Muscle layer of duodenum (tissue), 2 donors: ENCODE measurements around the gene ANKRD60.

Experiments used
- H3K27ac ChIP-seq: one replicate; pipeline ENCODE4 v1.7.0; 2013; ENCODE audit warnings: mild to moderate bottlenecking, low read length
- H3K27me3 ChIP-seq: one replicate; pipeline ENCODE4 v1.7.0; 2013; ENCODE audit warnings: low read depth, mild to moderate bottlenecking, control low read depth, low read length
- H3K36me3 ChIP-seq, 2 donors: one replicate each; pipeline ENCODE4 v1.7.0; 2013; ENCODE audit warnings: low read length in 2 of 2, control low read depth in 1 of 2, mild to moderate bottlenecking in 1 of 2; ENCODE audit not compliant: insufficient read depth in 2 of 2, control insufficient read depth in 1 of 2
- H3K4me1 ChIP-seq, 2 donors: one replicate each; pipeline ENCODE4 v1.7.0; 2013; ENCODE audit warnings: low read length in 2 of 2, mild to moderate bottlenecking in 2 of 2, control low read depth in 1 of 2, moderate library complexity in 1 of 2; ENCODE audit not compliant: insufficient read depth in 2 of 2, control insufficient read depth in 1 of 2
- H3K4me3 ChIP-seq, 2 donors: one replicate each; pipeline ENCODE4 v1.7.0; 2013; ENCODE audit warnings: low read length in 2 of 2, low read depth in 1 of 2, mild to moderate bottlenecking in 1 of 2
- H3K9me3 ChIP-seq, 2 donors: one replicate each; pipeline ENCODE4 v1.7.0; 2013; ENCODE audit warnings: low read length in 2 of 2, control low read depth in 1 of 2, mild to moderate bottlenecking in 1 of 2; ENCODE audit not compliant: control insufficient read depth in 1 of 2
- donor health status: healthy.

Gene ANKRD60

DNA sequence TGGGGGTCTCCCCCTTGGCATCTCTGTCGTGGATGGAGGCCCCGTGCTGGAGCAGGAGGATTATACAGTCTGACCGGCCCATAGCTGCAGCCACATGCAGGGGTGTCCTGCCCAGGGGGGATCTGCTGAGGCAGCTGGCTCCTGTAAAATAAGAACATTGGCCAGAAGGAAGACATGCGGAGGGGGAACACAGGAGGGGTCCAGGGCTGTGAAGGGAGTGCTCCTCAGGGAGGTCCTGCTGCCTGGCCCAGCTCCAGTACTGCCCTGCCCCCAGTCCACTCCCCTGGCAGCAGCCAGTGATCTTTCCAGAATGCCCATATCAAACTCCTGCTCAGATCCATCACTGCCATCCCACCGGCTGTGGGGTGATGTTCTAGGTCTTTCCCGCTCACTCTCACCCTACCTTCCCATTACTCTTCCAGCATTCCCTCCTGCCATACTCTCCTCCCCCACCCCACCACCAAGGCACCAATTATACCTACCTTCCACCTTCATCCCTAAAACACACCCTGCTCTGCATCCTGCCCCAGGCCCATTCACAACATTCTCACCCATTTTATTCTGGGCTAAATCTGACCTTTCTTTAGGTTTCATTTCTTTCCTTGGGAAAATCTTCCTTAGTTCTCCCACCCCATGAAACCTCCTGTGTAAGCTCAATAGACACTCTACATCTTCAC lies 9.7 kb downstream of the ANKRD60 start:
- peaks cover 18% of the 10 kb centered on the region for H3K27me3 ChIP-seq
- no peak overlapping the region for H3K27ac ChIP-seq
- peaks cover 8 to 11% of the 10 kb centered on the region in 2 donors for H3K9me3 ChIP-seq

GRCh38 chr20:58216334-58216733 lies 12.1 kb downstream of the ANKRD60 start:
- no peaks in the 10 kb centered on the region for H3K36me3 ChIP-seq
- H3K27me3 ChIP-seq, result peaks cover 11% of the 10 kb centered on the region
- H3K9me3 ChIP-seq, result peaks cover 8 to 11% of the 10 kb centered on the region in 2 donors

More for the DNA sequence above, 9.7 kb downstream of the ANKRD60 start:
- no peaks in the 10 kb centered on the region for H3K36me3 ChIP-seq
- no peak overlapping the region for H3K4me3 ChIP-seq
- no peaks in the 10 kb centered on the region for H3K4me1 ChIP-seq

GRCh38 chr20:58215116-58215515 lies 13.3 kb downstream of the ANKRD60 start:
- Histone ChIP-seq H3K4me1 (no peaks in the 10 kb centered on the region), H3K27ac (no peak overlapping the region), H3K36me3 (no peaks in the 10 kb centered on the region)

More at GRCh38 chr20:58216334-58216733, 12.1 kb downstream of the ANKRD60 start:
- Histone ChIP-seq H3K27ac (no peak overlapping the region), H3K4me3 (no peak overlapping the region), H3K4me1 (no peaks in the 10 kb centered on the region)

DNA sequence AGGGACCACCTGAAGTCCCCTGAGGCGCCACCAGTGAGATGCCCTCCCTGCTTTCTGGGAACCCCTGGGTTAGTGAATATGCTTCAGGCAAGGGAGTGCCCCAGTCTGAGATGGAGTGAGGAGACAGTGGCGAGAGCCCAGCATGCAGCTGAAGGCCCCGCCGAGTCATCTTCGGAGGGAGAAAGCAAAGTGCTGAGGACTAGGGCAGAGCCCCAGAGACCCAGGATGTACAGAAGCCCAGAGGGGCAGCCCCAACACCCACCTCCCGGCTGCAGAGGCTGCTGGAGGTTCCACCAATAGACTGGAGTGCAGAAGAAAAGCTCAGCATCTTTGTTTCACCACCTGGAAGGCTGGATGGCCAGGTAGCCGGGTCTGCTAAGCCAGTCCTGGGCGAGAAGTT lies 14.1 kb downstream of the ANKRD60 start:
- Histone ChIP-seq H3K4me1 (no peaks in the 10 kb centered on the region), H3K27ac (no peak overlapping the region), H3K9me3 (peaks cover 6 to 9% of the 10 kb centered on the region in 2 donors), H3K27me3 (no peaks in the 10 kb centered on the region), H3K4me3 (no peak overlapping the region), H3K36me3 (no peaks in the 10 kb centered on the region)

More at GRCh38 chr20:58215116-58215515, 13.3 kb downstream of the ANKRD60 start:
- peaks cover 5% of the 10 kb centered on the region for H3K27me3 ChIP-seq
- H3K4me3 ChIP-seq, result no peak overlapping the region
- peaks cover 8 to 11% of the 10 kb centered on the region in 2 donors for H3K9me3 ChIP-seq

DNA sequence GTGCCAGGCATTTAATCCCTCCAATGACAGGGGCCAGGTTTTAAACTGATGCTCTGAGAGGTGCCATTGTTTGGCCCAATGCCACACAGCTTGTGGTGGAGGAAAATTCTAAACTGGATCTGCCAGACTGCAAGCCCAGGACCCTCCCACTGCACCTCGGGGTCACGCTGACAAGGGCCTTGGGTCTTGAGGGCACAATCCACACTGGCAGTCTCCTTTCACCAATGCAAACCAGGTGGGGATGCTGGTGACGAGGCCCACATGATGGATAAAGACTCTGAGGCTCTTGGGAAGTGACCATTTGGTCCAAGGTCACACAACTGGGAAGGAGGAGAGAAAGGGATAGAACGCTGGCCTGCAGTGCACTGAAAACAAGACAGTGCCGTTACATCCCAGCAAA lies 14.7 kb downstream of the ANKRD60 start:
- H3K9me3 ChIP-seq, result peaks cover 0 to 3% of the 10 kb centered on the region in 2 donors
- no peak overlapping the region for H3K27ac ChIP-seq
- H3K4me3 ChIP-seq, result no peak overlapping the region
- no peaks in the 10 kb centered on the region for H3K36me3 ChIP-seq
- H3K4me1 ChIP-seq, result no peaks in the 10 kb centered on the region
- no peaks in the 10 kb centered on the region for H3K27me3 ChIP-seq

DNA sequence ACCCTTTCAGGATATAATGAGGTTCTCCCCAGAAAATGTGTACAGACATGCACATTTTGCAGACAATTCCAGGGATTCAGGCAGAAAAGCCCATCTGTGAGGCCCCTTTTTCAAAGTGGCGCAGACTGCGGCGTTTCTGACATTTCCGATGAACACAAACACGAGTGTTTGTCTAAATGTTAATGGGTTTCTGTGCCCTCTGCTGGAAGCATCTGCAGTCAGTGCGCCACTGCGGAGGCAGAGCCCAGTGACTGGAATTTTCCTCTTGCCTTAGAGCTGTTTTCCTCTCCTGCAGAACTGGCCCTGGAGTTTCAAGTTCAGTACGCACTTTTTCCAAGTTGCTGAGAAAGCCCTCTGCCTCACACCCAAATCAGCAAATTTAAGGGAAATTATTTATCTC lies 15.3 kb downstream of the ANKRD60 start:
- Histone ChIP-seq H3K27ac (no peak overlapping the region), H3K9me3 (no peaks in the 10 kb centered on the region), H3K4me3 (no peak overlapping the region), H3K27me3 (no peaks in the 10 kb centered on the region), H3K4me1 (no peaks in the 10 kb centered on the region), H3K36me3 (no peaks in the 10 kb centered on the region)

GRCh38 chr20:58212636-58213035 lies 15.8 kb downstream of the ANKRD60 start:
- H3K4me1 ChIP-seq, result no peaks in the 10 kb centered on the region
- H3K27ac ChIP-seq, result no peak overlapping the region
- no peaks in the 10 kb centered on the region for H3K36me3 ChIP-seq
- no peaks in the 10 kb centered on the region for H3K27me3 ChIP-seq
- H3K9me3 ChIP-seq, result no peaks in the 10 kb centered on the region
- H3K4me3 ChIP-seq, result no peak overlapping the region

DNA sequence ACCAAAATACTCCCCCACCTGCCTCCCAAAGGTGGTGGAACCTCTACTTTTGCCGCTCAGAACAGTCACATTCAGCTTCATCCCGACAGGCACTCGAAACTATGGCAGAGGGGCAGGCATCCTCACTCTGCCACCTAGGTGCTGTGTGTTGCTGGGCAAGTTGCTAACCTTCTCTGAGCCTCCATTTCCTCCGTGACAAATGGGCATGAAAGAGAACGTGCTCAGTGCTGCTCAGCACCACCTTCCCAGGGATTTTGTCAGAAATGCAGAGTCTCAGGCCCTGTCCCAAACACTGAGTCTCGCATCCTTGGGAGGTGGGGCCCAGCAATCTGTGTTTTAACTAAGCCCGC lies 18.1 kb downstream of the ANKRD60 start:
- H3K4me3 ChIP-seq, result no peak overlapping the region
- H3K27ac ChIP-seq, result no peak overlapping the region
- no peaks in the 10 kb centered on the region for H3K9me3 ChIP-seq
- no peaks in the 10 kb centered on the region for H3K27me3 ChIP-seq
- no peaks in the 10 kb centered on the region for H3K4me1 ChIP-seq
- no peaks in the 10 kb centered on the region for H3K36me3 ChIP-seq

DNA sequence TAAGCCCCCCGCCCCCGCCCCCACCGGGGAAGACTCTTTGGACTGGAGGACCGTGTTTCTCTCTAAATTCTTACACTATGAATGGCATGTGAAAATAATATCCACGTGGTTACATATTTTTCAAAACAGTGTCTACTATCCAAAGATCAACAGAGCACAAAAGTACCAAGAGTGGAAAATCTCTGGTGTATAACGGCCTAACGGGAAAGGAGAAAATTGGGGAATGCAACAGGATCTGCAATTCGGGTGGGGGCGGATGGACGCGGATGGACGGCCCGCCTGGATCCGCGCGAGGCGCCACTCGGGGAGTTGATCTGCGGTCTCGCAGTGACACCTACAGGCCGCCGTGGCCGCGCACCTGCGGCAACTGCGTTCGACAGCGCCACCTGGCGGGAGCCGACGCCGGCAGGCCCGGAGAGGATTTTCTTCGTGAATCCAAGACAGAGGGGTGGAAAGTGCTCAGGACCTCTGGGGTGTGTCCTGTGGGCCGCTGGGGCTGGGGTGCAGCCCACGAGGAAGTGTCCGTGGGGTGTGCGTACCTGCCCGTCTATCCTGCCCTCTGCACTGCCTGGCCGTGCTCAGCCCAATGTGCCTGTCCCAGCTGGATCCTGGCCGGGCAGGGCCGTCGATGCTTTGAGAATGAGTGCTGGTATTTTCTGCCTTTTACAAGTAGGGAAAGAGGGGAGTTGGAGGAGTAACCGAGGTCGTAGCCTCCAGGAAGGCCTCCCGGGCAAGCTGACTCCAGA lies 18.6 kb downstream of the ANKRD60 start:
- H3K4me1 ChIP-seq, result no peaks in the 10 kb centered on the region
- H3K27ac ChIP-seq, result no peak overlapping the region
- H3K36me3 ChIP-seq, result no peaks in the 10 kb centered on the region
- H3K9me3 ChIP-seq, result no peaks in the 10 kb centered on the region
- H3K4me3 ChIP-seq, result no peak overlapping the region
- no peaks in the 10 kb centered on the region for H3K27me3 ChIP-seq

- Histone ChIP-seq H3K27ac (no peak overlapping the region), H3K4me1 (no peaks in the 10 kb centered on the region), H3K9me3 (no peaks in the 10 kb centered on the region), H3K4me3 (no peak overlapping the region), H3K27me3 (no peaks in the 10 kb centered on the region), H3K36me3 (no peaks in the 10 kb centered on the region)
These were observed 19.5 kb downstream of the ANKRD60 start for GRCh38 chr20:58208944-58209343.

GRCh38 chr20:58205850-58206249 lies 22.6 kb downstream of the ANKRD60 start:
- Histone ChIP-seq H3K4me3 (no peak overlapping the region), H3K27me3 (no peaks in the 10 kb centered on the region), H3K9me3 (no peaks in the 10 kb centered on the region), H3K36me3 (no peaks in the 10 kb centered on the region), H3K4me1 (no peaks in the 10 kb centered on the region), H3K27ac (no peak overlapping the region)
